Testis (tissue), 3 donors: ENCODE measurements around the gene ZNF740. TPM values are rescaled to one million over a fixed set of nuclear protein-coding genes. Genes with fewer than 3 reads are reported as not detected.

Source experiments
- DNase-seq: peaks from one replicate; pipeline ENCODE4 v3.0.0-alpha.2; 2019
- H3K27ac ChIP-seq, 2 donors: fragments of 200-600 bp; sonication (generic); one replicate each; pipeline ENCODE4 v1.5.1; 2019
- H3K27me3 ChIP-seq: fragments of 200-600 bp; sonication (generic); one replicate; pipeline ENCODE4 v1.5.1; 2019
- H3K36me3 ChIP-seq: fragments of 200-600 bp; sonication (generic); one replicate; pipeline ENCODE4 v1.5.1; 2017; ENCODE audit warnings: low read depth; ENCODE audit errors: missing control alignments
- H3K4me1 ChIP-seq: fragments of 200-600 bp; sonication (generic); one replicate; pipeline ENCODE4 v1.5.1; 2019
- H3K4me3 ChIP-seq, 2 donors: fragments of 200-600 bp; sonication (generic); one replicate each; pipeline ENCODE4 v1.5.1; 2017 to 2019
- H3K9me3 ChIP-seq: fragments of 200-600 bp; sonication (generic); one replicate; pipeline ENCODE4 v1.5.1; 2017
- POLR2A ChIP-seq: fragments of 450-650 bp; IDR thresholded peaks from one replicate; pipeline ENCODE4 v1.6.1; 2017; ENCODE audit warnings: antibody characterized with exemption, mild to moderate bottlenecking, moderate library complexity
- WGBS, 2 donors: methylation state at CpG; one replicate each; pipeline ENCODE4 v1.1.5; 2018; 5-methylcytosine and 5-hydroxymethylcytosine counted together
- intact Hi-C: fragments of 100-400 bp; cut with DNase I; formaldehyde crosslinking; loops from one replicate; pipeline ENCODE4 v1.15.1; 2023; ENCODE audit warnings: low total_unique reads
- polyA plus RNA-seq: library from polyadenylated mRNA; stranded (reverse); fragments of 350-450 nt; fragmentation: Illumina TruSeq; extraction: RNeasy Lipid Tissue Mini Kit (QIAGEN cat#74804); gene quantifications from one replicate; pipeline ENCODE4 v1.2.3, GENCODE V29; 2014; ENCODE audit warnings: low read depth, low replicate concordance; ENCODE audit not compliant: insufficient read depth
- total RNA-seq, 2 donors: library from RNA; depleted of rRNA; stranded (reverse); fragments of >200 nt; gene quantifications; one replicate each; pipeline ENCODE4 v1.2.3, GENCODE V29; 2016
- TF ChIP-seq, protein P1 (sequence below), 3 experiments: fragments of 450-650 bp in 2 of 3; fragments of 200-600 bp in 1 of 3; sonication (generic) in 1 of 3; IDR thresholded peaks; one replicate each; pipeline ENCODE4 v1.5.1; 2016 to 2019; ENCODE audit warnings: antibody characterized with exemption in 3 of 3, mild to moderate bottlenecking in 2 of 3, moderate library complexity in 1 of 3

ZNF740 gene
- total and polyA plus RNA-seq, 3 donors from 2014 or later, result 15.6 to 27.2 (median 19.8) TPM

DNA sequence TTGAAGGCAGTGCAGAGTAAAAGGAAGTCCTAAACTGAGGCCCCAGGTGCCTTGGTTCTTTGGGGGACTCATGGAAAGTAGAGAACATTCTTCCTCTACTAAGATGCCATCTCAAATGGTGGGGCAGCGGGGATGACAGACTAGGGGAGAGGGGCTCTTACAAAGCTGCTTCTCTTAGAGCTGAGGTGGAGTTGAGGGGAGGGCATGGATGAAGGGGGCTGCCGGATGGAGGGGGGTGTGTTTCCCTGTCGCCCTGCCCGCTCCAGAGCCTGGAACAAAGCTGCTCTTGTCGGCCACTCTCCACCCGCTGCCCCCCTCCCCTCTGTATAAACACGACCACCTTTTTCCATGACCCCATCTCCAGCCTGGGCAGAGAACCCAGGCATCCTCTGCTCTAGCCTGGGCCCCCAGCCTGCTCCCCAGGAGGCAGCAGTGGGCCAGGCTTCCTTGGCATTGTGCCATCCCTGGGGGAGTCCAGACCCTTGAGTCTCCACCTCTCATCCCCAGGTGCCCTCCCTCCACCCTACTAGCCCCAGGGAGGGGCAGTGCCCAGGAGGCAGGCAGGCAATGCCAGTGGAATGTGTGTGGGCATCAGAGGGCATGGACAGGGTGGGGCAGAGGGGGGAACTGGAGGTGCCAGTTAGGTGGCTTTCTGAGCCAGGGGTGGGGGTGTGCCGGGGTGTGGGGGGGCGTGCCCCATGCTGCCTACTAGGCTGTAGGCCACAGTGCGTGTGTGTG is 49.8 kb downstream of the ZNF740 start:
- no peaks in the 10 kb centered on the region for H3K36me3 ChIP-seq
- no peaks in the 10 kb centered on the region for H3K9me3 ChIP-seq
- intact Hi-C loops, result no loop called here
- H3K4me1 ChIP-seq, result peaks cover 27% of the 10 kb centered on the region
- no peak overlapping the region for H3K4me3 ChIP-seq
- no peaks in the 10 kb centered on the region for H3K27me3 ChIP-seq
- TF ChIP-seq, protein P1, sequence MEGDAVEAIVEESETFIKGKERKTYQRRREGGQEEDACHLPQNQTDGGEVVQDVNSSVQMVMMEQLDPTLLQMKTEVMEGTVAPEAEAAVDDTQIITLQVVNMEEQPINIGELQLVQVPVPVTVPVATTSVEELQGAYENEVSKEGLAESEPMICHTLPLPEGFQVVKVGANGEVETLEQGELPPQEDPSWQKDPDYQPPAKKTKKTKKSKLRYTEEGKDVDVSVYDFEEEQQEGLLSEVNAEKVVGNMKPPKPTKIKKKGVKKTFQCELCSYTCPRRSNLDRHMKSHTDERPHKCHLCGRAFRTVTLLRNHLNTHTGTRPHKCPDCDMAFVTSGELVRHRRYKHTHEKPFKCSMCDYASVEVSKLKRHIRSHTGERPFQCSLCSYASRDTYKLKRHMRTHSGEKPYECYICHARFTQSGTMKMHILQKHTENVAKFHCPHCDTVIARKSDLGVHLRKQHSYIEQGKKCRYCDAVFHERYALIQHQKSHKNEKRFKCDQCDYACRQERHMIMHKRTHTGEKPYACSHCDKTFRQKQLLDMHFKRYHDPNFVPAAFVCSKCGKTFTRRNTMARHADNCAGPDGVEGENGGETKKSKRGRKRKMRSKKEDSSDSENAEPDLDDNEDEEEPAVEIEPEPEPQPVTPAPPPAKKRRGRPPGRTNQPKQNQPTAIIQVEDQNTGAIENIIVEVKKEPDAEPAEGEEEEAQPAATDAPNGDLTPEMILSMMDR (IDR thresholded peaks at IDR 0.05), result no peak
- TF ChIP-seq POLR2A, result no peak
- 68 to 77% methylated on average over 4 to 10 of the region's 10 CpGs for WGBS, 2 donors
- no peak overlapping the region for H3K27ac ChIP-seq
- DNase-seq, result no peak

DNA sequence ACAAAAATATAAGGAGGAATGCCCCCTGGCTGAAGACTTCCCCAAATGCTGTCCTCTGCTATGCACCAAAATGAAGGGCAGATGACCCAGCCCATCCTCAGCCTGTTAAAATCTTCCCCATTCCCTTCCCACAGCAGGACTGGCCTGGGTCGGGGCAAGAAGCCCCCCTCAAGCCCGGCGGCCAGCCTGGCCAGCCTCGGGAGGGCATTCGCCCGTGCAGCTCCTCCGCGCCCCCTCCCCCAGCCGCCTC is 51.1 kb downstream of the ZNF740 start:
- Histone ChIP-seq H3K9me3 (no peaks in the 10 kb centered on the region), H3K27ac (peak overlapping the region; percentile 59 to 79), H3K4me1 (peaks cover 27% of the 10 kb centered on the region), H3K27me3 (no peaks in the 10 kb centered on the region), H3K4me3 (peak overlapping the region; percentile 55 to 77), H3K36me3 (no peaks in the 10 kb centered on the region)
- 1% methylated on average over 9 of the region's 9 CpGs; no CpG with 5 or more reads in 1 of the 2 donors for WGBS, 2 donors
- DNase-seq, result no peak
- intact Hi-C loops, result no loop called here
- TF ChIP-seq, protein P1 (IDR thresholded peaks at IDR 0.05), result no peak
- no peak for TF ChIP-seq POLR2A

DNA sequence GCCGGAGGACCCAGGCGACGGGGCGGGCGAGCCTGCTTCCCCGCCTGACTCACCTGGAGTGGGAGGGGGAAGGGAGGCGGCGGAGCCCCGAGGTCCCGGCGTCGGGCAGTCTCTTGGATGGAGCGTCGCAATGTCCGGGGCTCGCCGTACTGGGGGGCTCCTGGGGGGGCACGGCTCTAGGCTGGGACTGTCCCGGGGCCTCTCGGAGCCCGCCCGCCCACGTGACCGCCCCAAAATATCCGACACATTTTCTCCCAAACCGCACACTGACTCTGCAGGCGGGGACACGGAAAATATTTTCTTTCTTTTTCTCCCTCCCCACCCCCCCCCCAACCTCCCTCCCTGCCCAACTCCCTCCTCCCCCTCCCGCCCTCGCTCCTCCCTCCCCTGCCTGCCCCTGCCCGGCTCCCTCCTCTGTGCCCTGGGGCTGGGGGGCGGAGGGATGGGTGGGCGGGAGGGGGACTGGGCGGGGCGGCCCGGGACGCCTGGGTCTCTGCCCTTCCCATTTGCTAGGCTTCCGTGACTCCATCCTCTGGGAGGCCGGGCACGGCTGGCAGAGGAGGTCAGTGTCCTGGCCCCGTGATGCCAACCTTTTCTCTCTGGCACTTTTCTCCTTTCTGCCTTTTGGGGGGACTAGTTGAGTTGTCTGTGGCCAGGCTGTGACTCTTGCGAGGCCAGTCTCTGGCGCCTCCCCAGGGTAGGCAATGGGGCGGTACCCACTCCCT is 51.6 kb downstream of the ZNF740 start, which contains the start of gene RARG:
TSS of gene RARG (minus strand) at position 289 of the 725 bp plus-strand sequence. CDS start 4,664 bp downstream, outside the sequence.
- H3K4me3 ChIP-seq, result peak within 1 kb of the TSS; percentile 55 to 77
- intact Hi-C loops, result no loop called here
- H3K9me3 ChIP-seq, result no peaks in the 10 kb centered on the region
- H3K36me3 ChIP-seq, result no peaks in the 10 kb centered on the region
- no peaks in the 10 kb centered on the region for H3K27me3 ChIP-seq
- WGBS, 2 donors, result 3 to 5% methylated on average over 20 to 36 of the region's 44 CpGs
- H3K4me1 ChIP-seq, result peaks cover 27% of the 10 kb centered on the region
- TF ChIP-seq, protein P1 (IDR thresholded peaks at IDR 0.05), result no peak
- TF ChIP-seq POLR2A, result no peak
- no peak for DNase-seq
- H3K27ac ChIP-seq, result peak within 1 kb of the TSS; percentile 59 to 79

DNA sequence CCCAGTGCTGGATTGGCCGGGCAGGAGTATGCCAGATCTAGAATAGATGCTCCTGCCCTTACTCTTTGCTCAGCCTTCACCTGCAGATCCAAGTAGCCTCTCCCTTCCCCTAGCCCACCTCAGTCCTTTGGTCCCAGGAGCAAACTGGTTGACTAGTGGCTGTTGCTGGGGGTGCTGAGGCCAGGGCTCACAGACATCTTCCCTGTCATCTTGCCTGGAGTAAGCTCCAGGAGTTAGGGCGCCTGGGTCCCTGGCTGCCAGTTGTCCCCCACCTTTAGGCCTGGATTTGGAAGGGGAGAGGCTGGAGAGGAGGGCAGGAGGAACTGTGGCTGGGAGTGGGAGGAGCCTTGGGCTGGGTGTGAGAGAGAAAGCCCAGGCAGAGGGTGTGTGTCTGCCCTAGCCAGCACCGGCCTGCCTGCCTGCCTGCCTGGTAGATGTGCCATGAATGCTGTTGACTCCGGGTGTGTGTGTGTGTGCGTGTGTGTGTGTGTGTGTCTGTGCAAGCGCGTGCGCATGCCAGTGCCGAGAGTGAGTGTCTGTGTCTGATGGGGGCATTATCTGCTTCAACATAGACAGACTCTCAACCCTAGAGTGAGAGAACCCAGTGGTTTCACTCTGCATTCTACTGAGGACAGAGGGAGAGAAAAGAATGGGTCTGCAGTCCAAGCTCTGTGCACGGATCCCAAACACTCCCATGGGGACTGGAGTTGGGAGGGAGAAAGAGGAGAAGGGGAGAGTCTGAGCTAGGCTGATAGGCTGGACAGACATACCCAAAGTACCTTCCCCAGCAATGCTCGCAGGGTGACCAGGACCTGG is 52.3 kb downstream of the ZNF740 start:
- Histone ChIP-seq H3K4me1 (peaks cover 27% of the 10 kb centered on the region), H3K27ac (peak overlapping the region in 1 of 2 donors; percentile 79), H3K9me3 (no peaks in the 10 kb centered on the region), H3K4me3 (peak overlapping the region; percentile 55 to 77), H3K36me3 (no peaks in the 10 kb centered on the region), H3K27me3 (no peaks in the 10 kb centered on the region)
- no peak for DNase-seq
- intact Hi-C loops, result no loop called here
- 20 to 40% methylated on average over 4 to 11 of the region's 11 CpGs for WGBS, 2 donors
- TF ChIP-seq, protein P1 (IDR thresholded peaks at IDR 0.05), result no peak
- TF ChIP-seq POLR2A, result no peak
